ENCODE data around the gene EPB41L4A. TPM values are rescaled to one million over a fixed set of nuclear protein-coding genes. Genes with fewer than 3 reads are reported as not detected.

EPB41L4A gene
- total RNA-seq, 2 donors from 2014 or later = 7.0 to 16.2 TPM

DNA sequence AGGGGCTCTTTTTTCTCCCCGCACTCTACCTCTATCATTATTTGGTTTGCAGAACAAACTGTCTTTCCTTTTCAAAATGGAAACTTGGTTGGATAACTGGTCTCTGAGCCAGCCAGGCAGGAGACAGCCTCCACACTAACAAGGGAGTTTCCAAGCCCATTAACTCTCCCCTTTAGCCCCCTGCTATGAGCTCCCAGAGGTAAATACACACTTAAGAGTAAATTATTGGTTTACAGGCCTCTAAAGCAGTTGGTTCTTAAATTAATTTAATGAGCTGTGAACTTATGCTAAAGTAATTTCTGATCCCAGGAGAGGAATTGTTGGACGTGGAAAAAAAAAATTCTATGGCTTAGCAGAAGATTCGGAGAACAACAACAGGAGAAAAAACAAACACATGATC, 30.3 kb downstream of the EPB41L4A start:
- peaks cover 9% of the 10 kb centered on the region for H3K4me1 ChIP-seq
- DNase-seq (no peak), ATAC-seq (no peak)
- no peaks in the 10 kb centered on the region for H3K9me3 ChIP-seq
- WGBS, 2 donors = 89 to 91% methylated on average over 3 of the region's 3 CpGs
- intact Hi-C loops (cut with DNase I) = no loop called here
- H3K36me3 ChIP-seq (replicated peaks in 1 of 2; ENCODE audit: insufficient read depth in 1 of 2, low read depth in 2 of 2) = no peaks in the 10 kb centered on the region
- TF ChIP-seq POLR2A (IDR thresholded peaks at IDR 0.05) = no peak
- TF ChIP-seq, protein P1, sequence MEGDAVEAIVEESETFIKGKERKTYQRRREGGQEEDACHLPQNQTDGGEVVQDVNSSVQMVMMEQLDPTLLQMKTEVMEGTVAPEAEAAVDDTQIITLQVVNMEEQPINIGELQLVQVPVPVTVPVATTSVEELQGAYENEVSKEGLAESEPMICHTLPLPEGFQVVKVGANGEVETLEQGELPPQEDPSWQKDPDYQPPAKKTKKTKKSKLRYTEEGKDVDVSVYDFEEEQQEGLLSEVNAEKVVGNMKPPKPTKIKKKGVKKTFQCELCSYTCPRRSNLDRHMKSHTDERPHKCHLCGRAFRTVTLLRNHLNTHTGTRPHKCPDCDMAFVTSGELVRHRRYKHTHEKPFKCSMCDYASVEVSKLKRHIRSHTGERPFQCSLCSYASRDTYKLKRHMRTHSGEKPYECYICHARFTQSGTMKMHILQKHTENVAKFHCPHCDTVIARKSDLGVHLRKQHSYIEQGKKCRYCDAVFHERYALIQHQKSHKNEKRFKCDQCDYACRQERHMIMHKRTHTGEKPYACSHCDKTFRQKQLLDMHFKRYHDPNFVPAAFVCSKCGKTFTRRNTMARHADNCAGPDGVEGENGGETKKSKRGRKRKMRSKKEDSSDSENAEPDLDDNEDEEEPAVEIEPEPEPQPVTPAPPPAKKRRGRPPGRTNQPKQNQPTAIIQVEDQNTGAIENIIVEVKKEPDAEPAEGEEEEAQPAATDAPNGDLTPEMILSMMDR (IDR thresholded peaks at IDR 0.05) = no peak
- H3K27ac ChIP-seq = no peak overlapping the region
- no peak overlapping the region for H3K4me3 ChIP-seq
- H3K27me3 ChIP-seq = no peaks in the 10 kb centered on the region

DNA sequence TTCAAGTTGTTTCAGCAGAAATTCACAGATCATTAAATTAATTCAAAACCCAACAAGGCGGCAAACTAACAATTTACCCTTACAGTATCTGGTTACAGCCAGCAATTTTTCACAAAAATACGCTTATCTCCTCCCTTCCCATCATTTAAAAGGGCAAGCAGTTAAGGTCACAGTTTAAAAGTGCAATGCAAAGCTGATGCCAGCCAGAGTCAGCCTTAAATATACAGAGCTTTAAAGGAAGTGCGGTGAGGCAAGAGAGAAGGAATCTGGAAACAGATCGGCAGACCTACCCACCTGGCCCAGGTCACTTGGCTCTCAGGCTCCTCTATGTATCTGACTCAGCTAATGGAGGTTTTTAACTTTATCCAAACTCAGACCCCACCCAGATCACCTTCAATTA, 31.0 kb downstream of the EPB41L4A start:
- Histone ChIP-seq H3K9me3 (no peaks in the 10 kb centered on the region), H3K36me3 (replicated peaks in 1 of 2; ENCODE audit: insufficient read depth in 1 of 2, low read depth in 2 of 2) (no peaks in the 10 kb centered on the region), H3K27me3 (no peaks in the 10 kb centered on the region), H3K4me1 (peaks cover 9% of the 10 kb centered on the region), H3K4me3 (no peak overlapping the region), H3K27ac (no peak overlapping the region)
- intact Hi-C loops (cut with DNase I) = no loop called here
- WGBS, 2 donors = 62 to 64% methylated on average over 4 of the region's 4 CpGs
- DNase-seq (no peak), ATAC-seq (no peak)
- TF ChIP-seq, protein P1 (IDR thresholded peaks at IDR 0.05) = no peak
- TF ChIP-seq POLR2A (IDR thresholded peaks at IDR 0.05) = no peak

DNA sequence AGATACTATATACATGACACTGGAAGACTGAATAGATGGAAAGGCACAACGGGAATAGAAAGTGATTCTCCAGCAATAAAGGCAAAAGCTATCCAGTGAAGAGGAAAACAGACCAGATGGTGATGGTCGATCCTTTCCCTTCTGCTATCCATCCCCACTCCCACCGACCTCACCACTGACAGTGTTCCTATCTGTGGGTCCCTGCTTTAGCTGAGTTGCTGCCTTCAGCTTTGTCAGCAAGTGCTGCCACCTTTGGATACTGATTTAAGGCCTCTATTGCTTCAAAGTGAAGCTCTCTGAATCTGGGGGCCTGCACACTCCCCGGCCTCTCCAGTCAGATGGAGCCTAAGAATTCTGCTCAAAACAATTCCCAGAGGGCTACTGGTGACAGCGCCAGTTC, 32.3 kb downstream of the EPB41L4A start:
- H3K4me3 ChIP-seq = no peak overlapping the region
- no peaks in the 10 kb centered on the region for H3K27me3 ChIP-seq
- H3K27ac ChIP-seq = no peak overlapping the region
- no peaks in the 10 kb centered on the region for H3K36me3 ChIP-seq (replicated peaks in 1 of 2; ENCODE audit: insufficient read depth in 1 of 2, low read depth in 2 of 2)
- DNase-seq (no peak), ATAC-seq (no peak)
- H3K9me3 ChIP-seq = no peaks in the 10 kb centered on the region
- intact Hi-C loops (cut with DNase I) = no loop called here
- peaks cover 9% of the 10 kb centered on the region for H3K4me1 ChIP-seq
- 72 to 87% methylated on average over 5 of the region's 5 CpGs for WGBS, 2 donors
- no peak for TF ChIP-seq POLR2A (IDR thresholded peaks at IDR 0.05)
- TF ChIP-seq, protein P1 (IDR thresholded peaks at IDR 0.05) = no peak

DNA sequence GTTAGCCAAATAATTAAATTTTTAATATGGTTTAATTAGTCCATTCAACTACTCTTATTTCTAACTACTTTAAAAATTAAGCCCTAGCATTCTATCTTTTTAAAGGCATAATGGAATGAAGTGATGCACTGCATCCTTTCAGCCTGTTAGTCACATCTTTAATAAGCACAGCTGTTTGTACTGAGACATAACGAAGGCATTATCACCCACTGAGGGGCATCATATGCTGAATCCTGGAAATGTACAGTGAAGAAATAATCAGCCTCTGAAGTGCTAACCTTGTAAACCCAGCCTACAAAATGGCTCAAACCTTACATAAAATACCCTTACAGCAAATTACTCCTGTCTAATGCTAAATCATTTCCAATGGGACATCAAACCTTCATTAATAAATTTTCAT, 33.1 kb downstream of the EPB41L4A start:
- ATAC-seq = no peak
- H3K27ac ChIP-seq = no peak overlapping the region
- H3K27me3 ChIP-seq = no peaks in the 10 kb centered on the region
- DNase-seq = no peak
- no peak for TF ChIP-seq POLR2A (IDR thresholded peaks at IDR 0.05)
- TF ChIP-seq, protein P1 (IDR thresholded peaks at IDR 0.05) = no peak
- peaks cover 12% of the 10 kb centered on the region for H3K4me1 ChIP-seq
- no peaks in the 10 kb centered on the region for H3K9me3 ChIP-seq
- WGBS, 2 donors = 86% methylated on average over 1 of the region's 1 CpG
- H3K4me3 ChIP-seq = no peak overlapping the region
- no peaks in the 10 kb centered on the region for H3K36me3 ChIP-seq (replicated peaks in 1 of 2; ENCODE audit: insufficient read depth in 1 of 2, low read depth in 2 of 2)
- intact Hi-C loops (cut with DNase I) = no loop called here

DNA sequence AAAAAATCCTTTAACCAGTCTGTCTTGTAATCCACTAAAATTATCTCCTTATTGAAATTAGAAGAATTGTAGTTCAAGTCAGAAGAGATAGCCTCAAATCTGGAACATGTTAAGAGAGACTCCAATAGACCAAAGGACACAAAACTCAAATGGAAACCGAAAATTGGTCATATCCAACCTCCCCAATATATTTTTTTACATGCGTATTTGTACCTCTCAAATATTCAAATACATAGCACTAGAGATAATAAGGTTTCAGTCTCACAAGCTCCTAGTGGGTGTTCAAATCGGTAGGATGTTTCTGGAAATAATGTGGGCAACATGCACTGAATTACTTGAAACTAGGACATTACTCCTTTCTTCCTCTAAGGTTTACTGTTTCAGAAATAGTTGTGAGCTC, 33.5 kb downstream of the EPB41L4A start:
- intact Hi-C loops (cut with DNase I) = no loop called here
- Histone ChIP-seq H3K4me3 (no peak overlapping the region), H3K9me3 (no peaks in the 10 kb centered on the region), H3K27me3 (no peaks in the 10 kb centered on the region), H3K4me1 (peaks cover 11% of the 10 kb centered on the region), H3K27ac (no peak overlapping the region), H3K36me3 (replicated peaks in 1 of 2; ENCODE audit: insufficient read depth in 1 of 2, low read depth in 2 of 2) (no peaks in the 10 kb centered on the region)
- no peak for ATAC-seq
- DNase-seq = no peak
- WGBS, 2 donors = 74 to 79% methylated on average over 3 of the region's 3 CpGs
- TF ChIP-seq, protein P1 (IDR thresholded peaks at IDR 0.05) = no peak
- no peak for TF ChIP-seq POLR2A (IDR thresholded peaks at IDR 0.05)

All from body of pancreas (tissue), 4 donors.